KOPT-K1 (cell line): ENCODE results near the gene HSFY1.
"Not testable (repeated sequence)": the region's sequence is repeated elsewhere in the genome, so short reads cannot be mapped to it uniquely, and the experiment has no call there.

Experiments
- H3K27ac ChIP-seq: fragments of 200-600 bp; sonication (generic); 2 replicates; pipeline ENCODE4 v1.5.1; 2016; ENCODE audit warnings: antibody characterized with exemption, mild to moderate bottlenecking, low read depth, low read length; ENCODE audit not compliant: poor library complexity, severe bottlenecking
- H3K36me3 ChIP-seq: fragments of 200-600 bp; sonication (generic); 2 replicates; pipeline ENCODE4 v1.5.1; 2017; ENCODE audit warnings: antibody characterized with exemption, mild to moderate bottlenecking, low read length, moderate library complexity; ENCODE audit not compliant: insufficient read depth
- H3K9me3 ChIP-seq: fragments of 200-600 bp; sonication (generic); 2 replicates; pipeline ENCODE4 v1.5.1; 2017; ENCODE audit warnings: antibody characterized with exemption, low read length, mild to moderate bottlenecking; ENCODE audit not compliant: insufficient read depth, poor library complexity, severe bottlenecking

HSFY1 gene

GRCh38 chrY:18546420-18546819 is at the start of gene HSFY1:
Gene HSFY1 (plus strand): TSS chrY:18546720. CDS start chrY:18546788, 68 bp downstream.
- H3K9me3 ChIP-seq, H3K36me3 ChIP-seq: not testable (repeated sequence)

GRCh38 chrY:18504266-18504665 is 42.3 kb upstream of the HSFY1 start:
- not testable (repeated sequence) for H3K9me3 ChIP-seq, H3K36me3 ChIP-seq, H3K27ac ChIP-seq

More at GRCh38 chrY:18546420-18546819, at the start of gene HSFY1:
- H3K27ac ChIP-seq = not testable (repeated sequence)

GRCh38 chrY:18530995-18531655 is 15.4 kb upstream of the HSFY1 start:
- H3K9me3 ChIP-seq, H3K27ac ChIP-seq, H3K36me3 ChIP-seq: not testable (repeated sequence)

- not testable (repeated sequence) for H3K36me3 ChIP-seq, H3K27ac ChIP-seq, H3K9me3 ChIP-seq
These were observed 7.6 kb upstream of the HSFY1 start for GRCh38 chrY:18538952-18539351.

- H3K9me3 ChIP-seq, H3K36me3 ChIP-seq, H3K27ac ChIP-seq: not testable (repeated sequence)
These were observed 6.6 kb downstream of the HSFY1 start for GRCh38 chrY:18553132-18553531.

- H3K36me3 ChIP-seq, H3K27ac ChIP-seq, H3K9me3 ChIP-seq: not testable (repeated sequence)
These were observed 19.4 kb downstream of the HSFY1 start for GRCh38 chrY:18565915-18566314.
